HG02970 (cell line): Measurements from ENCODE around the gene ACSF3.
"Not testable (repeated sequence)": the region's sequence is repeated elsewhere in the genome, so short reads cannot be mapped to it uniquely, and the experiment has no call there.

ENCODE experiments used
- ATAC-seq: cut with Tn5 transposase; IDR thresholded peaks from one replicate; pipeline ENCODE4 v1.9.1; 2021; ENCODE audit warnings: mild to moderate bottlenecking, moderate library complexity, moderate number of reproducible peaks; ENCODE audit not compliant: unreplicated experiment, low FRiP score

The ACSF3 gene

DNA sequence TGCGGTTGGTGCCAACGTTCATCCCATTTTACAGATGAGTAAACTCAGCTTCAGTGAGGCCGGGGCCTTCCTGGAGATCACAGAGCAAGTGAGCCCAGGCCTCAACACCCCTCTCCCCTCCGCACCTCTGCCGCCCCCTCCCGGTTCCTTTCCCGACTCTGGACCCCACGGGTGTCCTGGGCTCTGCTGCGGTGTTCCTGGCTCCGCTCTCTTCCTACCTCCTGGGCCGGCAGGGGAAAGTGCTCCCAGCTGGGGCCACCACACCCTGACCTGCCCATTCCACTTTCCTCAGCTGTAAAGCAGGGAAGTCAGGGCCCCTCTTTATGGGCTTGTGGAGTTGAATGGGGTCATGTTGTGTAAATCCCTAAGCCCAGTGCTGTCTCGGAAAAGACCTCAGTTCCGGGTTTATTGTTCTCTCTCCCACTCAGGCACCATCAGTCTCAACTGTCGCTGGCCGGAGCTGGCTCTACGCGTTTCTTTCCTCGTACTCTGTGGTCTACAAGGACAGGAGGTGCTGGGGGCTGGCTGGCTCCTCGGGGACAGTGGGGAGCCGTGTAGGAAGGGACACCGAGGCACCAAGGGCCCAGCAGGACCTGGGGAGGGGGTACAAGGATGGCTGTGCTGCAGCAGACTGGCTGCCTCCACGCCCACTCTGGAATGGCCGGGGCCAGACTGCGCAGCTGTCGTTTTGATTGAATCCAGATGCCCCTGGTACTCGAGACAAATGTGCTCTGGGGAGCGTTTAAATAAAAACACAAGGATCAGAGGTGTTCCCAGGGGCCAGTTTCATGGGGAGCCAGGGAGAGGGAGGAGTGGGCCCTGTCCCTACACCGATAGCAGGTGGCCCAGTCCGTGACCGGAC lies 21.7 kb upstream of the ACSF3 start:
- no peak for ATAC-seq

DNA sequence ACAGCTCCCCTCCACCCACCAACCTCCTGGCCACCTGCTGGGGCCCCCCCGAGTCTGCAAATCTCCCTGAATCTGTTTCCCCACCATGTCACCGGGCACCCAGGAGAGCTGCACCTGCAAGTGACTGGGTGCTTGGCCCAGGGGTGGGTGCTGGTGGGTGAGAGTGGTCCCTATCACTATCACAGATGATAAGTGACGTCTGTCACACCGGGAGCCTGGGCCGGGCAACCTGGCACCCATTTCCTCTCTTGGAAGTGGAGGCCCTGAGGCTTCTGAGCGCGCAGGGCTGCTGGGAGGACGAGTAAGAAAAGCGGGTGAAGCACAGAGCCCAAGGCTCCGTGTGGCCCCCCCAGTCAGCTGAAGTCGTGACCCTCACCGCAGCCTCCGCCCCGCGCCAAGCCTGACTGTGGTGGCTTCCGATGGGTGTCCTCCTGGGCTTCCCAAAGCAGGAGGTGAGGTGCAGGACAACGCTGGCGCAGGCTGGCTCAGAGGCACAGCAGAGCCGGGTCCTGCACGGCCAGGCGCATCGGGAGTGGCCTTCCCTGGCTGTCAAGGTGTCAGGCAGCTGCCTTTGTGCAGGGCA lies 21.0 kb upstream of the ACSF3 start:
- no peak for ATAC-seq

DNA sequence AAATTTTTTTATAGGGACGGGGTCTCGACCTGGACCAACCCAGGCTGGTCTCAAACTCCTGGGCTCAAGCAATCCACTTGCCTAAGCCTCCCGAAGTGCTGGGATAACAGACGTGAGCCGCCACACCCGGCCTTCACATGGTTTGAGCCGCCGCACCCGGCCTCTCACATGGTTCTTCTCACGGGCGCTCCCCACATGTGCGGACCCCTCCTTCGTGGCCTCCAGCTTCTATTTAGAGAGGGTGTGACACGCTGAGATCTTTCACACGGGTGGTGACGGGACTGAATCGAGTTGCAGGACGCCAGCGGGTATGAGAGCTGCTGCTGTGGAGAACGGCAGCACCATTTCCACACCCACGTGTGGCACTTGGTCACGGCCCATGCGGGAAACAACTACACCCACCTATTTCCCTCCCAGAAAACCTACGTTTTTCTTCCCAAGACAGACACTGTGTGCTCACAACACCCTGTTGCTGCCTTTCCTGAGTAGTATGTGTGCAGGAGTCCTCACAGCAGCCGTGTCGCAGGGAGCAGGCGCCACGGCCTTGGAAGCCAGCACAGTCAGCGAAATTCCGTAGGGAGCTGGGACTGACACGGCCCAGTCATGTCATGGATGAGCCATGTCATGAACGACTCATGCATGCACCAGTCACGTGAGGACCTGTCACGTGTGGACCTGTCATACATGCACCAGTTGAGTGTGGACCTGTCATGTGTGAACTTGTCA lies 20.1 kb upstream of the ACSF3 start:
- ATAC-seq = no peak

DNA sequence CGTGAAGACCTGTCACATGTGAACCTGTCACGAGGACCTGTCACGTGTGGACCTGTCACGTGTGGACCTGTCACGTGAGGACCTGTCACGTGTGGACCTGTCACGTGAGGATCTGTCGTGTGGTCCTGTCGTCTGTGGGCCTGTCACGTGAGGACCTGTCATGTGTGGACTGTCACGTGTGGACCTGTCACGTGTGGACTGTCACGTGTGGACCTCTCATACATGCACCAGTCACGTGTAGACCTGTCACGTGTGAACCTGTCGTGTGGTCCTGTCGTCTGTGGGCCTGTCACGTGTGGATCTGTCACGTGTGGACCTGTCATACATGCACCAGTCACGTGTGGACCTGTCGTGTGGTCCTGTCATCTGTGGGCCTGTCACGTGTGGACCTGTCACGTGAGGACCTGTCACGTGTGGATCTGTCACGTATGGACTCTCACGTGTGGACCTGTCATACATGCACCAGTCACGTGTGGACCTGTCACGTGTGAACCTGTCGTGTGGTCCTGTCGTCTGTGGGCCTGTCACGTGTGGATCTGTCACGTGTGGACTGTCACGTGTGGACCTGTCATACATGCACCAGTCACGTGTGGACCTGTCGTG lies 19.5 kb upstream of the ACSF3 start:
- ATAC-seq = not testable (repeated sequence)

DNA sequence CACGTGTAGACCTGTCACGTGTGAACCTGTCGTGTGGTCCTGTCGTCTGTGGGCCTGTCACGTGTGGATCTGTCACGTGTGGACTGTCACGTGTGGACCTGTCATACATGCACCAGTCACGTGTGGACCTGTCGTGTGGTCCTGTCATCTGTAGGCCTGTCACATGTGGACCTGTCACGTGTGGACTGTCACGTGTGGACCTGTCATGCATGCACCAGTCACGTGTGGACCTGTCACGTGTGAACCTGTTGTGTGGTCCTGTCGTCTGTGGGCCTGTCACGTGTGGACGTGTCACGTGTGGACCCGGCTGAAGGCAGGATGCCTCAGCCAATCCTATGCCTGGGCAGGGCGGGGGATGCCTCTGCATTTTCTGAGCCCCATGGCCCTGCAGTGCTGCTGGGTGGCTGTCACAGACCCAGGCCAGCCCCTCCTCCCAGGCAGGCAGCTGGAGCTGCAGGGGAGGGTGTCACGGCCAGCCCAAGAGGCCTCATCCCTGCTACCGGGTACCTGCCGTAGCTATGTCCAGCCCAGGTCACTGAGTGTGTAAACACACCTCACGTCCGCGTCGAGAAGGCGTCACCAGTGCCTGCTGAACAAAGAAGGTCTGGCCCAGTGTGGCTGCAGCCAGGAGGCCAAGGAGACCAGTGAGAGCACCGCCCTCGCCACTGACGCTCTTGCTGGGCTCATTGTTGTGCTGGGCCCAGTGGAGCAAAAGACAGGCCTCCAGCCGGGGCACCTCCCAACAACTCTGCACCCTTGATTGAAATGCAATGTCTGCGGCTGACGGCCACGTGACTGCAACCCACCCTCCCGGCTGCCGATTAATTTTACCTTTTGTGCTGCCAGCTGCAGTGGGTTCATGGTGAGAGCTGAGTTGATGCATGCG lies 18.6 kb upstream of the ACSF3 start:
- ATAC-seq = no peak

DNA sequence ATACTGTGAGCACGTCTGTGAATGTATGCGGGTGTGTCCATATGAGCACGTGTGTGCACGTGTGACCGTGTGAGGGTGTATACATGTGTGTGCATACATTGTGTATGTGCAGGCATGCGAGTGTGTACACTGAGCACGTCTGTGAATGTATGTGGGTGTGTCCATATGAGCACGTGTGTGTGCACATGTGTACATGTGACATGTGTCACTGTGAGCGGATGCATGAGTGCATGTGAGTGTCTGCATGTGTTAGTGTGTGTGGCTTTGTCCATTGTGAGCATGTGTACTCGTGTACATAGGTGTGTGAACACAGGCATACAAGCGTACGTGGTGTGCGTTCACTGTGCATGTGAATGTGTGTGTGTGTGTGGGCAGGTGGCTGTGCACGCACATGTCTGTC lies 17.5 kb upstream of the ACSF3 start:
- ATAC-seq = no peak

DNA sequence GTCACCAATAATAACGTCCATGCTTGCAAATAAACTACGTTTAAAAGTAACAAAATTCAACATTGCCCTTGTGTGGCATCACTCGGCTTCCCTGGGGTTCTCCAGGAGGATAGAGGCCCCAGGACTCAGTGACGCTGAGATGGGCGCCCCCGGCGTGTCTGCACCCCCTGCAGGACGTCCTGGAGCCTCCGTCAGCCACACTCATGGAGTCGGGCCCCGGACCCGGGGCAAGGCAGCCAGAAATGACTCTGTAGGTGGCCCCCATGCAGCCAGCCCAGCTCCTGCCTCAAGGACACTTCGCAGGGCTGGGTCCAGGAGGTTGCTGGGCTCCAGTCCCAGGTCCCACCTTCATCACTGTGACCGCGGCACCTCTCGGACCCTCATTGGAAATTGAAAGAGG lies 16.6 kb upstream of the ACSF3 start:
- no peak for ATAC-seq

DNA sequence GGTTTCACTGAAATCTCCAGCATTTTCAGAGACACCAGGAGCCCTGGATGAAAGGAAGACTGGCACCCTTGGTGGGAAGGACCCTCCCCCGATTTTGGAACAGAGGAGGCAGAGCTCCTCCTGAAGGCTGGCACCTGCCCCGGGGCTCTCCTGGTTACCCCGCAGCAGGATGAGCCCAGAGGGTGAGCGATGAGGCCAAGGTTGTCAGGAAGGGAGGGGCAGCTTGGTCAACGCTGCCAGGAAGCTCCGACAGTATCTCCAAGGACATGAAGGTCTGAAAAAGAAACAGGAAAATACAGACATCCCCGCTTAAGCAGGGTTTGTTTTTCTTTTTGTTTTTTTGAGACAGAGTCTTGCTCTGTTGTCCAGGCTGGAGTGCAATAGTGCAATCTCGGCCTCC lies 15.5 kb upstream of the ACSF3 start:
- no peak for ATAC-seq

DNA sequence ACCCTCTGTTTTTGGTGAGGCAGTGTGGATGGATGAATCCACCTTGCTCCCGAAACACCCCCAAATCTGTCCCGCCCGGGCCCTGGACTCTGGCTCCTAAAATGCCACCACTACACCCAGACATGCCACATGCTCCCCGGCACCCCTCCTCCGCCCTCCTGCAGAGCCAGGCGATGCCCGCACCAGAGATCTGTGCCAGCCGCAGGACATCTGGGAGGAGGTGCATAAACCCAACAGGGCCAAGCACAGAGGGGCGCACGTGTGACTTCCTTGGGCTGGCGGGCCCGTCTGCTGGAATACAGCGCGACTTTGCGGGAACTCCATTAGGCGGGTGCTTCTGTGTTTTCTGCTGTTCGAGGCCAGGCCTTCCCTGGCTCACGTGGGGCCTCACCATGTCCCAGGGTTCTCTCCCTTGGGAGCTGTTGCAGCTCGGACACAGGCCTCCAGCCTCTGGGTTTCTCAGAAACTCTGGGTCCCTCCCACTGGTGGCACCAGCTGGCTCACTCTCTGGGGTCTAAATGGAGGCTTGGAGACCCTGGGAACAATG lies 14.1 kb upstream of the ACSF3 start:
- no peak for ATAC-seq

DNA sequence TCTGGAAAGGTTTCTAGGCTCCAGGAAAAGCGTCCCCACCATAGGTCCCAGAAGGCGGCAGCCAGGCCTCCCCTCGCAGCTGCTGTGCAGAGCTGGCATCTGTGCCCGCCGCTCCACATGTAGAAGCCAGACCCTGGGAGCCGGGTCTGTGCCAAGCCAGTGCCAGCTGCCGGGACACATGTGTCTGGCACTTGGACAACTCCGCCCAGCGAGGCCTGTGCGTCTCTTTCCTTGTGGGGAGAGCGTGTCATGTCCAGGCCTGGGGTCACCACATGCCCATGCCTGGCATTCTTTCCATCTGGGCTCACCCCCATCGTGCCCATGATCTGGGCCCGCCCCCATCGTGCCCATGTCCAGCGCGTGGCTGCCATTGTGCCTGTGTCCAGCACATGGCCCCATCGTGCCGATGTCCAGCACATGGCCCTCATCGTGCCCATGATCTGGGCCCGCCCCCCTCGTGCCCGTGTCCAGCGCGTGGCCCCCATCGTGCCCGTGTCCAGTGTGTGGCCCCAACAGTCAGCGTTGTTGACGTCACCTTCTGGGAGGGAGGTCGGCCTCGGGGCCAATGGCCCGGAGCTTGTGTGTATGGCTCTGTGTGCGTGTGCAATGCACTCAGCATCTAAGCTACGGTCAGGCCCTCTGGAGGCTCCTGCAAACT lies 13.3 kb upstream of the ACSF3 start:
- ATAC-seq = no peak

DNA sequence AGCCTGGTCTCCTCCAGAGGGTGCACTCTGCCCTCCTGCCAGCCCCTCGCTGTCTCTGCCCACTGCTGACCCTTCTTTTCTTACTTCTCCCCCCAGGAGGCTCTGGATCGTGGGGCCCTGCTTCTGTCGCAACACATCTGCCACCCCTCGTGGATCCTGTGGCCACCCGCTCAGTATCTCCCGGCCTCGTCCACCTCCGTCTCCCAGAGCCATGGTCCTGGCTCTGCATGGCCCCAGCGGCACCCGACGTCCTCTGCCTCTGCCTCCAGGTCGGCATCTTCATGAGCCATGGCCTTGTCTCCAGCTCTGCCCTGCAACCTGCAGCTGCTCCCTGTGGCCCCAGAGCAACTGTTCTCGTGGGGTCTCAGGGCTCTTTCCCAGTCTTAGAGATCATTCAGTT lies 12.1 kb upstream of the ACSF3 start:
- no peak for ATAC-seq

DNA sequence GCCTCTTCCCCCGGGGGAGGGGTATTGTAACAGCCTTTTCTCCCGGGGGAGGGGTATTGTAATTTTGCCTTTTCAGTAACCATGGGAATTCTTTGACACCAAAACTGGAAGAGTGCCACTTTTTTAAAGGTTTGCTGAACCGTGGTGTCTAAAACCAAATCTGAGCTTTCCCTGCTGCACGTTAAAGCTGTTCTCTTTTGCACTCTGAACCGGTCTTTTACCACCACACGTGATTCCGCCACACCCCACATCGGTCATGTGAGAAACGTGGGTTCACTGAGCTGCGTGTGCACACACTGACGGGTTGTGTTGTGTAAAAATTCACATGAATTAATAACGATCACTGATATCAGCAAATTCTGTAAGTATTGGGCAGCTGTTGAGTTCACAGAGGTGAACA lies 9.2 kb upstream of the ACSF3 start:
- ATAC-seq = no peak

DNA sequence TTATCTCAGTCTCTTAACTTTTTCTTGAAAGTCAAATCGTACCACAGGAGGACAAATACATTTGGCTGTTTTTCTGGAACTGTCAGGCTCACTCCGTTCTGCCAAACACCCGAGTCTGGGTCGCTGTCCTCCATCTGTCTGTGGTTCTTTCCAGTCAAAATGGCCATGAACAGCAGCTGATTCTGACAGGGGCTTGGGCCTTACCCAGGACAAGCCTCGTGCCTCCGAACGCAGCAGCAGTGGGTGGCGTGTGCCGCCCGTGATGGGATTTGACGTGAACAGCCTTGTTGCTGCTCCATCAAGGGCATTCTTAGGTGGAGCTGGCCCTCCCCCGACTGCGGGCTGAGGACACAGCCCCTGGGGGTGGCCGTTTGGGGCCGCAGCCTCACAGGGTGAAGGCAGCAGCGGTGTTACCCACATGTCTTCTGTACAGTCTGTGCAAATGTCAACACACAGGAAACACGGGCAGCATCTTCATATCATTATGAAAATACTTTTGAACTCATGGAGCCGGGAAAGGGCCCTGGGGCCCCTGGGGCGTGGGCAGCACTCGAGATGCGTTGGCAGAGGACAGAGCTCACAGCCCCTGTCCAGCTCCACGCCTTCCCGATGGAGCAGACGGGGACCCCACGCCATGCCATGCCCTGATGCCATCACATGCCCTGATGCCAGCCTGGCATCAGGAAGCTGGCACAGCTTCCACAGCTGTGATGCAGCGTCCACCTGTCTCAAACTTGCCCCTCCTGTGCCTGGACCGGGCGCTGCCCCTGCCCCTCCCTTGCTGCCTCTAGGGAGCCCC lies 8.6 kb upstream of the ACSF3 start:
- ATAC-seq = no peak

DNA sequence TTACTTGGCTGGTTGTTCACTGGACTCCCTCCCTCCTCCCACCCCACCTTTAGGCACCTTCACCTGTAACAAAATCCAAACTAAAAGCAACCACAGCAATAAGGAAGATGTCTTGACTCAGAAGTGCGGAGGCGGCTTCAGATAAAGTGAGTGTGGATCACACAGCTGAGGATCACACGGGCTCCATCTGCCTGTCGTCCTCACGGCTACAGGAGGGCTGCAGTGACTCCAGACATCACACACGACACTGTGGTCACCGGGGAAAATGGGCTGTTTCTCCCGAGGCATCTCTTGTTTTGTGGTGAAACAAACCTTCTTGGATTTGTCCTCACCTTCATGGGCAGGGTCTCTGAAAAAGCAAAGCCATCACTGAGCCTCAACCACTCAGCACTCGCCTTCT lies 7.9 kb upstream of the ACSF3 start:
- ATAC-seq = no peak

DNA sequence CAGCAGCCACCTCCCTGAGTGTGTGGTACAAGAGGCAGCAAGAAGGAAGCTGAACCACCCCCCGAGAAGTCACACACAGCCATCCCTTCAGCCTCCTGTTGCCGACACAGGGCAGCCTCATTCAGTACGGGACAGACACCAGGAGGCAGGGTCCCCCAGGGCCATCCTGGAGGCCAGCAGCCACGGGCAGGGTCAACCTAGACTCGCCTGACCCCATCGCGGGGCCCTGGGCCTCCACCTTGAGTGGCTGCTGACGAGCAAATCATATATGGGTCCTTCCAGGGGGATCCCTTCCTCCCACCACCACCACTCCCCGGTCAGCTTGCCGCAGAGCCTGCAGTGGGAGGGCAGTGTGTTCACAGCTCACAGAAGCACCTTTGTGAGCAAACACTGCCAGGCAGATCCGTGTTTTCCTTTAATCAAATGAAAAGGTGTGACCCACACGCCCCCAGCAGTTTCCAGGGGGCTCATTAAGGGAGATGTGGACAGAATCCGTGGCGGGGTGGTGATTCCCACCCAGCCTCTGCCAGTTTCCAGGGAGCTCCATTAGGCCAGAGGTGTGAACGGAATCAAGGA lies 5.6 kb upstream of the ACSF3 start:
- ATAC-seq = no peak

DNA sequence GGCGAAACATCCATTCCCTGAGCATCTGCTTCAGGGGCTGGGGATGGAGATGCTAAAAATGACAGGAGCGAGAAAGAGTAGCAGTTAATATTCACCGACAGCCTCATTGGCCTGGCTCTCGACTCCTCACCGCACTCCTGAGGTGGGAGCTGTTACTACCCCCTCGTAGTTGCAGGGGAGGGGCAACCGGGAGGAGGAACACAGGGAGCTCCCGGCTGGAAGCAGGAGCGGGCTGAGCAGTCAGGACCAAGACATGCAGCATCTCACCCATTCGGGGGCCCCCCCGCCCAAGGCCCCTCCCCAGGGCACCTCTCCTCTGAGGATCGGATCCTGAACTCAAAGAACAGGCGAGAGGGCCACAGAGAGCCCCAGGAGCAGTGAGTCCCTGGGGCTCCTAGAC lies 4.5 kb upstream of the ACSF3 start:
- no peak for ATAC-seq

DNA sequence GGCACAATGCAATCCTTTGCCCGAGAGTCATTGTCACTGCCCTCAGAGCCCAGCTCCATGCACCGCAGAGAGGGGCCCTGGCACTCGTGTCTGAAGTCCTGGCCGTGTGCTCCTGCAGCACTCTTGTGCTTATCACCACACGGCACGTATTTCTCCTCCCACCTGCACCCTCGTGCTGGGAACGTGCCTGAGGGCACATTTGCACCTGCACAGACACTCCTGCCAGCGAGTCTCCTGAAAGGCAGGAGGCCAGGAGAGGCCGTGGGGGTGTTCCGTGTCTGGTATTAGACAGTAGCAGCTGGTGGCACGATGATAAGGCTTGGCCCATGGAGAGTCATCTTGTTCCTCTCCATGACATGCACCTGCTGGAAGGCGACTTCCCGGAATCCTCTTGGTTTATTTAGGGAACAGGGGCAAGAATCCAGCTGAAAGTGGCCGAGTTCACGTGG lies 3.4 kb upstream of the ACSF3 start:
- no peak for ATAC-seq
